BJ (cell line): ENCODE results near the gene COL24A1. TPM values are rescaled to one million over a fixed set of nuclear protein-coding genes. Genes with fewer than 3 reads are reported as not detected.

Experiments used
- CTCF ChIA-PET: fragments of 350-600 bp; formaldehyde crosslinking; extraction: SDS; loops from one replicate; lab custom pipeline; 2021; ENCODE audit warnings: antibody characterized with exemption, inconsistent platforms; lab: Yijun Ruan, JAX
- POLR2A ChIA-PET: fragments of 300-600 bp; sonication (Branson Sonifier 250); formaldehyde crosslinking; extraction: SDS; loops from one replicate; lab custom pipeline; 2021; ENCODE audit warnings: antibody characterized with exemption; lab: Charles Lee
- DNase-seq: peaks from one replicate; pipeline ENCODE4 v3.0.0-alpha.2; 2011; ENCODE audit warnings: low read depth
- H3K27me3 ChIP-seq: 2 replicates; pipeline ENCODE4 v1.6.0; 2011; ENCODE audit warnings: low read length; ENCODE audit not compliant: control insufficient read depth, insufficient read depth
- H3K36me3 ChIP-seq: 2 replicates; pipeline ENCODE4 v1.5.1; 2011; ENCODE audit warnings: low read length; ENCODE audit not compliant: control insufficient read depth, insufficient read depth
- H3K4me3 ChIP-seq: 2 replicates; pipeline ENCODE4 v1.5.1; 2011; ENCODE audit warnings: low read depth, mild to moderate bottlenecking, control low read depth, low read length
- polyA plus RNA-seq: library from polyadenylated mRNA; depleted of rRNA; stranded (reverse); fragments of >200 nt; gene quantifications from 2 replicates; pipeline ENCODE4 v1.2.3, GENCODE V29; 2011
- TF ChIP-seq, protein P1 (sequence below): IDR thresholded peaks from 2 replicates; pipeline ENCODE4 v1.5.1; 2011; ENCODE audit warnings: low read depth, mild to moderate bottlenecking, control low read depth, inconsistent platforms, low read length, moderate library complexity; ENCODE audit not compliant: insufficient read depth

Gene COL24A1
- polyA plus RNA-seq, 1 experiment, result 0.28 TPM

DNA sequence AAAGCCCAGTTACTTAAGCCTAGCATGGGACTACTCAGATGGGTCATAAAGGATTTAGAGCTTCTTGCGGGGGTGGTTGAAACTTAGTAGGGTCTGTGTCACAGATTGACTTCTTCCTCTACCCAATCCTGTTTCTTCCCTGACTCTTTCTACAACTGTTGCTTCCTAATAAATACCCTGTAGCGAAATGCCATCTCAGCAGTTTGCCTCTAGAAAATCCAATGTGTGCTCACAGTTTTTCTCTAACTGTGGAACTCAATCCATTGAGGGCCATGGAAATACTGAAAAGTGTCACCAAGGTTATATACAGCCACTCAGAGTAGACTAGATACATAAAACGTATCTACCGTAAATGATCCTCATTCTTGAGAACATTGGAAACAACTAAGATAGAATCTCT is 217.7 kb downstream of the COL24A1 start:
- Histone ChIP-seq H3K36me3 (no peaks in the 10 kb centered on the region), H3K4me3 (no peak overlapping the region), H3K27me3 (no peaks in the 10 kb centered on the region)
- POLR2A ChIA-PET, result no interaction called here
- CTCF ChIA-PET, result no interaction called here
- DNase-seq, result no peak
- TF ChIP-seq, protein P1, sequence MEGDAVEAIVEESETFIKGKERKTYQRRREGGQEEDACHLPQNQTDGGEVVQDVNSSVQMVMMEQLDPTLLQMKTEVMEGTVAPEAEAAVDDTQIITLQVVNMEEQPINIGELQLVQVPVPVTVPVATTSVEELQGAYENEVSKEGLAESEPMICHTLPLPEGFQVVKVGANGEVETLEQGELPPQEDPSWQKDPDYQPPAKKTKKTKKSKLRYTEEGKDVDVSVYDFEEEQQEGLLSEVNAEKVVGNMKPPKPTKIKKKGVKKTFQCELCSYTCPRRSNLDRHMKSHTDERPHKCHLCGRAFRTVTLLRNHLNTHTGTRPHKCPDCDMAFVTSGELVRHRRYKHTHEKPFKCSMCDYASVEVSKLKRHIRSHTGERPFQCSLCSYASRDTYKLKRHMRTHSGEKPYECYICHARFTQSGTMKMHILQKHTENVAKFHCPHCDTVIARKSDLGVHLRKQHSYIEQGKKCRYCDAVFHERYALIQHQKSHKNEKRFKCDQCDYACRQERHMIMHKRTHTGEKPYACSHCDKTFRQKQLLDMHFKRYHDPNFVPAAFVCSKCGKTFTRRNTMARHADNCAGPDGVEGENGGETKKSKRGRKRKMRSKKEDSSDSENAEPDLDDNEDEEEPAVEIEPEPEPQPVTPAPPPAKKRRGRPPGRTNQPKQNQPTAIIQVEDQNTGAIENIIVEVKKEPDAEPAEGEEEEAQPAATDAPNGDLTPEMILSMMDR, result no peak

DNA sequence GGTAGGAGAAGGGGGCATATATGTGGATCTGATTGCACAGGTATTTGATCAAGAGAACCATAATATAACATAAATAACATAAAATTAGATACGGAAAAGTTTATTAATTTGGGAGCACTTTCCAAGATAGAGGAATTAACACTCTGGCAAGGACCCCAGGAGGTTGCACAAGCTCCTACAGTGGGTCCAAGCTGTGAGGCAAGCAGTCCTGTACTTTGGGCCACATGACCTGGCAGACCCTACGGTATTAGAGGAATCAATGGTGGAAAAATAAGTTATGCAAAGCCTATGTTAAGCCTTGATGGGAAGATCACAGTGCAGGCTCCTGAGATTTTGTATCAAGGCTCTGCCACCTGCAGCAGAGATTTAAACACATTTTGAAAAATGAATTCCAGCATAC is 220.1 kb downstream of the COL24A1 start:
- Histone ChIP-seq H3K27me3 (no peaks in the 10 kb centered on the region), H3K36me3 (no peaks in the 10 kb centered on the region), H3K4me3 (no peak overlapping the region)
- CTCF ChIA-PET, result no interaction called here
- no peak for DNase-seq
- POLR2A ChIA-PET, result no interaction called here
- TF ChIP-seq, protein P1, result no peak

DNA sequence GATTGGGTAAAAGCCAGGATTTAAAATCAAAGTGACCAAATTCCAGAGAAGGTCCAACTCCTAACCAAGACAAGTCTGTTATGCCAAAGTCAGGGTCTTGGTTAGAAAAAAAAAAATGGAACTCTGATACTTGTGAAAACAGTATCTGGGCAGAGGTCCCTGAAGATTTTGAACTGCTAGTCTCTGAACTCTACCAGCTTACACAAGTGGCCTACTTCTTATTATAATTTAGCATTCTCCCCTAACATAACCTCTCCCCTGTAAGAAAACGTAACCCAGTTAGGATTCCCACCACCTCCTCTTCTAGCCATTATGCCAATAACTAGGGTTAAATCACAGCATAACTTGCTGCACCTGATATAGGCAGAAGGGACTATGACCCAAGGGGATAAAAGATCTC is 220.5 kb downstream of the COL24A1 start:
- no peaks in the 10 kb centered on the region for H3K36me3 ChIP-seq
- no peak for DNase-seq
- TF ChIP-seq, protein P1, result no peak
- ChIA-PET POLR2A (no interaction called here), CTCF (no interaction called here)
- H3K27me3 ChIP-seq, result no peaks in the 10 kb centered on the region
- H3K4me3 ChIP-seq, result no peak overlapping the region

DNA sequence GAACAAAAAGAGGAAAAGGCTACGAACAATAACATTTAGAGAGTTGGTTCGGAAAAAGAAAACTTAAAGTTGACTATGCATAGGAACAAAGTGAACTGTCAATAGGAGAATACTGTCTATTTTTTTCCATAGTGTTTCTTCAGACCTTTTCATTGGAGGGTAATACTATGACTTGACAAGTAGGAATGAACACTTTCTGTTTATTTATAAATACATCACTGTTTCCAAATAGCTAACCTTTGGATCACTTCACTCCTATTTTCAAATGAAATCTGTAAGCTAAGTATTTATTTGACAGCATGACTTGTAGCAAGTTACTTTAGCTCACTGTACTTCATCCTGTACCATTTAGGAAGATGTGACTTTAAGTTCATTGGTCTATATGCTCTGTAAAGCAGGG is 221.3 kb downstream of the COL24A1 start:
- Histone ChIP-seq H3K36me3 (no peaks in the 10 kb centered on the region), H3K4me3 (no peak overlapping the region), H3K27me3 (no peaks in the 10 kb centered on the region)
- no peak for DNase-seq
- TF ChIP-seq, protein P1, result no peak
- CTCF ChIA-PET, result no interaction called here
- POLR2A ChIA-PET, result no interaction called here

- no peaks in the 10 kb centered on the region for H3K27me3 ChIP-seq
- POLR2A ChIA-PET, result no interaction called here
- CTCF ChIA-PET, result no interaction called here
- no peak overlapping the region for H3K4me3 ChIP-seq
- no peak for DNase-seq
- no peaks in the 10 kb centered on the region for H3K36me3 ChIP-seq
- TF ChIP-seq, protein P1, result no peak
These were observed 222.1 kb downstream of the COL24A1 start for GRCh38 chr1:85934516-85934915.
